ENCODE data around the gene DGLUCY. TPM values are rescaled to one million over a fixed set of nuclear protein-coding genes. Genes with fewer than 3 reads are reported as not detected.

Gene DGLUCY
- total and polyA plus RNA-seq, 2 of the 13 experiments (the other 11 are each of a cell fraction or from before 2014, with no cell fraction given) = 14.8 to 36.3 TPM

GRCh38 chr14:91250912-91251311 lies 137.0 kb downstream of the DGLUCY start:
- ChIA-PET POLR2A (no interaction called here), CTCF (ENCODE audit: low intra/inter-chr PET ratio, low total read pairs) (no interaction called here)
- BruUV-seq (replicated peaks) = no TSS peak
- Histone ChIP-seq H3K9ac (ENCODE audit: insufficient read depth, low read depth, low read length) (no peak overlapping the region), H3K27me3 (ENCODE audit: control insufficient read depth in 1 of 2, insufficient read depth in 2 of 2, low read length in 2 of 2) (peaks cover 10 to 34% of the 10 kb centered on the region in 2 experiments; a peak in 4 of 5 replicates), H3K9me3 (ENCODE audit: low read length) (no peaks in the 10 kb centered on the region), H3K27ac (ENCODE audit: extremely low read length, insufficient read depth, low read length) (no peak overlapping the region), H3K4me3 (replicated peaks in 1 of 3; ENCODE audit: insufficient read depth in 1 of 3, low read depth in 2 of 3, low read length in 3 of 3) (no peak overlapping the region), H3K36me3 (replicated peaks in 1 of 2; ENCODE audit: control insufficient read depth in 1 of 2, insufficient read depth in 2 of 2, low read length in 2 of 2) (no peaks in the 10 kb centered on the region), H3K4me1 (ENCODE audit: insufficient read depth, low read length) (peaks cover 20% of the 10 kb centered on the region), H4K20me1 (ENCODE audit: insufficient read depth, low read length) (no peaks in the 10 kb centered on the region), H2AFZ (ENCODE audit: low read length) (no peak overlapping the region), H3K4me2 (ENCODE audit: low read depth, low read length) (no peak overlapping the region), H3K79me2 (ENCODE audit: insufficient read depth, low read length) (no peaks in the 10 kb centered on the region)
- 50% methylated on average over 2 of the region's 5 CpGs for WGBS (ENCODE audit: low lambda C conversion rate)
- FAIRE-seq (no peak), ATAC-seq (no peak), DNase-seq (ENCODE audit: low spot score) (no peak)
- TF ChIP-seq ZNF367 (CRISPR knock-in tag; IDR thresholded peaks at IDR 0.05; ENCODE audit: borderline replicate concordance) = no peak
- intact Hi-C loops (cut with micrococcal nuclease; ENCODE audit: unreplicated experiment) (no loop called here), in situ Hi-C loops (cut with HindIII; ENCODE audit: extremely low pct_ligation_motif_present, low pct_unique_long_range_greater_than_20kb) (no loop called here)

- Histone ChIP-seq H2AFZ (ENCODE audit: low read length) (no peak overlapping the region), H3K27ac (ENCODE audit: extremely low read length, insufficient read depth, low read length) (no peak overlapping the region), H3K4me2 (ENCODE audit: low read depth, low read length) (peak overlapping the region; percentile 80), H3K4me1 (ENCODE audit: insufficient read depth, low read length) (peaks cover 20% of the 10 kb centered on the region), H3K79me2 (ENCODE audit: insufficient read depth, low read length) (no peaks in the 10 kb centered on the region), H3K27me3 (ENCODE audit: control insufficient read depth in 1 of 2, insufficient read depth in 2 of 2, low read length in 2 of 2) (peaks cover 10 to 47% of the 10 kb centered on the region in 2 experiments; a peak in 4 of 5 replicates), H3K36me3 (replicated peaks in 1 of 2; ENCODE audit: control insufficient read depth in 1 of 2, insufficient read depth in 2 of 2, low read length in 2 of 2) (no peaks in the 10 kb centered on the region), H3K9ac (ENCODE audit: insufficient read depth, low read depth, low read length) (peak overlapping the region; percentile 12; the same call in 1 of the 2 replicates), H3K4me3 (replicated peaks in 1 of 3; ENCODE audit: insufficient read depth in 1 of 3, low read depth in 2 of 3, low read length in 3 of 3) (peak overlapping the region; percentile 54 to 73 (median 58); a peak in 4 of 6 replicates), H4K20me1 (ENCODE audit: insufficient read depth, low read length) (no peaks in the 10 kb centered on the region), H3K9me3 (ENCODE audit: low read length) (no peaks in the 10 kb centered on the region)
- POLR2A ChIA-PET = no interaction called here
- intact Hi-C loops (cut with micrococcal nuclease; ENCODE audit: unreplicated experiment) (no loop called here), in situ Hi-C loops (cut with HindIII; ENCODE audit: extremely low pct_ligation_motif_present, low pct_unique_long_range_greater_than_20kb) (no loop called here)
- FAIRE-seq (no peak), ATAC-seq (peak; percentile 57), DNase-seq (ENCODE audit: low spot score) (no peak)
- no TSS peak for BruUV-seq (replicated peaks)
- CTCF ChIA-PET (ENCODE audit: low intra/inter-chr PET ratio, low total read pairs) = no interaction called here
- WGBS (ENCODE audit: low lambda C conversion rate) = 3% methylated on average over 6 of the region's 95 CpGs
- TF ChIP-seq TOE1 (CRISPR knock-in tag; IDR thresholded peaks at IDR 0.05) (no peak), FOXO4 (CRISPR knock-in tag; conservative IDR thresholded peaks at IDR 0.05) (0 out of 2 replicates have a peak, but pooled peaks have one; percentile 19), ZBTB1 (CRISPR knock-in tag; IDR thresholded peaks at IDR 0.05; ENCODE audit: borderline replicate concordance) (no peak), RBM39 (IDR thresholded peaks at IDR 0.05; ENCODE audit: low read depth, low read length, poor library complexity, severe bottlenecking) (peak; percentile 46), ZBTB14 (CRISPR knock-in tag; IDR thresholded peaks at IDR 0.05) (peak; percentile 67), PBX3 (CRISPR knock-in tag; IDR thresholded peaks at IDR 0.05; ENCODE audit: borderline replicate concordance) (no peak), HES4 (CRISPR knock-in tag; IDR thresholded peaks at IDR 0.05; ENCODE audit: borderline replicate concordance) (0 out of 2 replicates have a peak, but pooled peaks have one; percentile 15), ZNF790 (CRISPR knock-in tag; IDR thresholded peaks at IDR 0.05; ENCODE audit: borderline replicate concordance) (0 out of 2 replicates have a peak, but pooled peaks have one; percentile 28), ZNF768 (CRISPR knock-in tag; IDR thresholded peaks at IDR 0.05) (peak; percentile 41; the same call in 1 of the 2 replicates)
Measured at GRCh38 chr14:91252871-91253794, 139.3 kb downstream of the DGLUCY start.

All from HepG2 (cell line).